CD4-positive, alpha-beta T cell treated with Interferon alpha-2 for 1 hour (primary cell): ENCODE results near the gene NEU4.

Source experiments
- DNase-seq, 2 donors: peaks; one replicate each; pipeline ENCODE4 v3.0.0-alpha.2; 2020 to 2022

NEU4 gene

GRCh38 chr2:241865957-241866789, 57.2 kb downstream of the NEU4 start:
- DNase-seq: peak in 1 of 2 donors; percentile 39
